Upper lobe of left lung (tissue), 6 donors: ENCODE results near the gene EVC. TPM values are rescaled to one million over a fixed set of nuclear protein-coding genes. Genes with fewer than 3 reads are reported as not detected.
A peak's percentile ranks its signal among the peaks of the same experiment; 100 is the strongest.

Source experiments
- ATAC-seq, 2 donors: fragments of 200-7000 bp; cut with Tn5 transposase; one replicate each; pipeline ENCODE4 v1.9.1; 2022; ENCODE audit warnings: mild to moderate bottlenecking in 2 of 2, moderate library complexity in 2 of 2; ENCODE audit not compliant: low FRiP score in 2 of 2
- DNase-seq, 2 donors: peaks; one replicate each; pipeline ENCODE4 v3.0.0-alpha.2; 2019 to 2020
- H3K27ac ChIP-seq, 4 donors: fragments of 200-600 bp; sonication (generic); one replicate each; pipeline ENCODE4 v1.5.1; 2016 to 2019
- H3K27me3 ChIP-seq, 4 donors: fragments of 200-600 bp; sonication (generic); one replicate each; pipeline ENCODE4 v1.5.1; 2017 to 2019
- H3K36me3 ChIP-seq, 4 donors: fragments of 200-600 bp; sonication (generic); one replicate each; pipeline ENCODE4 v1.5.1; 2016 to 2019
- H3K4me1 ChIP-seq, 4 donors: fragments of 200-600 bp; sonication (generic); one replicate each; pipeline ENCODE4 v1.5.1; 2018 to 2019
- H3K4me3 ChIP-seq, 4 donors: fragments of 200-600 bp; sonication (generic); one replicate each; pipeline ENCODE4 v1.5.1; 2017 to 2019; ENCODE audit warnings: mild to moderate bottlenecking in 2 of 4, moderate library complexity in 1 of 4
- H3K9me3 ChIP-seq, 4 donors: fragments of 200-600 bp; sonication (generic); one replicate each; pipeline ENCODE4 v1.5.1; 2018 to 2019
- CTCF ChIP-seq, 6 experiments: fragments of 450-650 bp in 4 of 6; fragments of 200-600 bp in 2 of 6; sonication (generic) in 2 of 6; IDR thresholded peaks; one replicate each; pipeline ENCODE4 v1.5.1; 2016 to 2019; ENCODE audit warnings: antibody characterized with exemption in 6 of 6
- EP300 ChIP-seq, 4 donors: sonication (generic); formaldehyde crosslinking; IDR thresholded peaks; one replicate each; pipeline ENCODE4 v1.5.1; 2017; ENCODE audit warnings: antibody characterized with exemption in 4 of 4, control low read depth in 2 of 4
- POLR2A ChIP-seq, 4 donors: fragments of 450-650 bp; IDR thresholded peaks; one replicate each; pipeline ENCODE4 v1.5.1; 2016 to 2017; ENCODE audit warnings: antibody characterized with exemption in 4 of 4, mild to moderate bottlenecking in 2 of 4
- POLR2AphosphoS5 ChIP-seq, 2 donors: sonication (generic); formaldehyde crosslinking; IDR thresholded peaks; one replicate each; pipeline ENCODE4 v1.5.1; 2017; ENCODE audit warnings: antibody characterized with exemption in 2 of 2
- WGBS, 2 donors: methylation state at CpG; one replicate each; pipeline ENCODE4 v1.1.5; 2017 to 2018; 5-methylcytosine and 5-hydroxymethylcytosine counted together
- total RNA-seq, 6 donors: library from RNA; depleted of rRNA in 4 of 6; stranded (reverse); fragments of >200 nt in 4 of 6; gene quantifications; one replicate each; pipeline versions ENCODE4 v1.1.0 to v1.2.1, GENCODE V29; 2016 to 2021
- donor health status: DM: no; HTN: no; CAD: no; lungs with moderate emphysema.
- donor health status: DM: no; HTN: yes; CAD: no; lungs with severe emphysema.

The EVC gene
- total RNA-seq, 6 donors from 2014 or later = 25.6 to 65.1 (median 36.2) TPM

DNA sequence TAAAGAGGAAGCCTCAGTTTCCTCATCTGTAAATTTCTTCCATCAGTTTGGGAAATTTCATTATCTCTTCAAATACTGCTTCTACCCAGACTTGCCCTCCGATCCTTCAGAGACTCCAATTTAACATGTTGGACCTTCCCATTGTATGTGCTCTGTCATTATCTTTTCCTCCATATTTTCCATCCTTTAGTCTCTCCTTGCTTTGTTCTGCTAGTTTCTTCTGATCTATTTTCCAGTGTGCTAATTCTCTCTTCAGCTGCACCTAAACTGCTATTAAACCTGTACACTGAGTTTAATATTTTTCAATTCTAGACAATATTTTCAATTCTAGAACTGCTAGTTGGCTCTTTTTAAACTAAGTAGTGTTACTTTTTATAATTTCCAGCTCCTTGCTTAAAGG, 65.5 kb downstream of the EVC start:
- Histone ChIP-seq H3K27me3 (no peaks in the 10 kb centered on the region), H3K36me3 (peaks cover 0 to 3% (median 0%) of the 10 kb centered on the region in 4 donors), H3K27ac (no peak overlapping the region), H3K4me1 (no peaks in the 10 kb centered on the region), H3K9me3 (peaks cover 5 to 20% (median 9%) of the 10 kb centered on the region in 4 donors), H3K4me3 (no peak overlapping the region)
- WGBS, 2 donors = 89 to 93% methylated on average over 1 of the region's 1 CpG
- DNase-seq (no peak), ATAC-seq (no peak)
- TF ChIP-seq POLR2A (IDR thresholded peaks at IDR 0.05) (no peak), CTCF (IDR thresholded peaks at IDR 0.05) (no peak), POLR2AphosphoS5 (IDR thresholded peaks at IDR 0.05) (no peak), EP300 (IDR thresholded peaks at IDR 0.05) (no peak)

- no peaks in the 10 kb centered on the region for H3K27me3 ChIP-seq
- ATAC-seq = no peak
- H3K9me3 ChIP-seq = peaks cover 5 to 14% (median 9%) of the 10 kb centered on the region in 4 donors
- no peak for TF ChIP-seq CTCF (IDR thresholded peaks at IDR 0.05)
- no peak for TF ChIP-seq EP300 (IDR thresholded peaks at IDR 0.05)
- TF ChIP-seq POLR2A (IDR thresholded peaks at IDR 0.05) = no peak
- TF ChIP-seq POLR2AphosphoS5 (IDR thresholded peaks at IDR 0.05) = no peak
- no peak overlapping the region for H3K27ac ChIP-seq
- H3K4me3 ChIP-seq = no peak overlapping the region
- peaks cover 0 to 14% (median 3%) of the 10 kb centered on the region in 4 donors for H3K36me3 ChIP-seq
- H3K4me1 ChIP-seq = no peaks in the 10 kb centered on the region
- 92 to 93% methylated on average over 8 to 9 of the region's 9 CpGs for WGBS, 2 donors
- DNase-seq = no peak
These were observed 70.0 kb downstream of the EVC start for GRCh38 chr4:5780831-5781480.

- H3K27me3 ChIP-seq = no peaks in the 10 kb centered on the region
- DNase-seq (no peak), ATAC-seq (no peak)
- H3K36me3 ChIP-seq = peaks cover 0 to 14% (median 3%) of the 10 kb centered on the region in 4 donors
- TF ChIP-seq POLR2AphosphoS5 (IDR thresholded peaks at IDR 0.05) = no peak
- no peak for TF ChIP-seq POLR2A (IDR thresholded peaks at IDR 0.05)
- TF ChIP-seq CTCF (IDR thresholded peaks at IDR 0.05) = no peak
- no peak overlapping the region for H3K27ac ChIP-seq
- H3K9me3 ChIP-seq = peaks cover under 1 to 7% (median 4%) of the 10 kb centered on the region in 4 donors
- H3K4me3 ChIP-seq = no peak overlapping the region
- H3K4me1 ChIP-seq = no peaks in the 10 kb centered on the region
- whole genome bisulfite sequencing, 2 donors = 83 to 89% methylated on average over 3 of the region's 3 CpGs
These were observed 70.7 kb downstream of the EVC start for GRCh38 chr4:5781691-5782090.

GRCh38 chr4:5782829-5783476, 72.0 kb downstream of the EVC start:
- no peak for TF ChIP-seq POLR2AphosphoS5 (IDR thresholded peaks at IDR 0.05)
- TF ChIP-seq CTCF (IDR thresholded peaks at IDR 0.05) = no peak
- TF ChIP-seq EP300 (IDR thresholded peaks at IDR 0.05) = no peak
- no peak for TF ChIP-seq POLR2A (IDR thresholded peaks at IDR 0.05)
- peaks cover 0 to 21% (median 3%) of the 10 kb centered on the region in 4 donors for H3K36me3 ChIP-seq
- no peaks in the 10 kb centered on the region for H3K27me3 ChIP-seq
- ATAC-seq = peak in 1 of 2 donors; percentile 55
- no peaks in the 10 kb centered on the region for H3K4me1 ChIP-seq
- H3K27ac ChIP-seq = no peak overlapping the region
- no peak overlapping the region for H3K4me3 ChIP-seq
- DNase-seq = no peak
- no peaks in the 10 kb centered on the region for H3K9me3 ChIP-seq
- 91 to 97% methylated on average over 6 of the region's 6 CpGs for WGBS, 2 donors
